Ovary (tissue), 9 donors: ENCODE results near the gene THBS3. TPM values are rescaled to one million over a fixed set of nuclear protein-coding genes. Genes with fewer than 3 reads are reported as not detected.
A peak's percentile ranks its signal among the peaks of the same experiment; 100 is the strongest.

ENCODE experiments used
- DNase-seq, 5 donors: peaks; one replicate each; pipeline ENCODE4 v3.0.0-alpha.2; 2019 to 2020
- H3K27ac ChIP-seq, 2 donors: fragments of 200-600 bp; one replicate each; pipeline versions ENCODE4 v1.5.1 to v1.8.0; 2019 to 2022
- H3K27me3 ChIP-seq: fragments of 200-600 bp; one replicate; pipeline ENCODE4 v1.8.0; 2022
- H3K36me3 ChIP-seq: fragments of 200-600 bp; sonication (generic); one replicate; pipeline ENCODE4 v1.5.1; 2019
- H3K4me1 ChIP-seq: one replicate; pipeline ENCODE4 v1.8.1; 2013; ENCODE audit warnings: mild to moderate bottlenecking, moderate library complexity; ENCODE audit not compliant: insufficient read depth
- H3K4me3 ChIP-seq: fragments of 200-600 bp; sonication (generic); one replicate; pipeline ENCODE4 v1.5.1; 2017
- H3K9me3 ChIP-seq, 2 donors: fragments of 200-600 bp in 1 of 2; sonication (generic) in 1 of 2; one replicate each; pipeline versions ENCODE4 v1.5.1 to v1.8.1; 2013 to 2019; ENCODE audit warnings: mild to moderate bottlenecking in 1 of 2, moderate library complexity in 1 of 2
- EP300 ChIP-seq: sonication (generic); formaldehyde crosslinking; IDR thresholded peaks from one replicate; pipeline ENCODE4 v1.6.1; 2017; ENCODE audit warnings: antibody characterized with exemption
- POLR2A ChIP-seq: fragments of 450-650 bp; IDR thresholded peaks from one replicate; pipeline ENCODE4 v1.6.1; 2017; ENCODE audit warnings: antibody characterized with exemption, mild to moderate bottlenecking, moderate library complexity
- WGBS, 3 donors: extraction: QIAGEN DNeasy Blood & Tissue Kit in 1 of 3; methylation state at CpG; one replicate each; pipeline versions ENCODE4 v1.1.5 to v1.1.7; 2013 to 2017; 5-methylcytosine and 5-hydroxymethylcytosine counted together
- intact Hi-C, 4 donors: fragments of 100-400 bp; cut with DNase I; formaldehyde crosslinking; loops; one replicate each; pipeline versions ENCODE4 v1.11.0 to v1.15.1; 2022 to 2023
- polyA plus RNA-seq, 2 donors: library from polyadenylated mRNA; stranded (reverse); fragments of 200-250 nt in 1 of 2; fragments of 350-450 nt in 1 of 2; fragmentation: Illumina TruSeq in 1 of 2; extraction: RNeasy Lipid Tissue Mini Kit (QIAGEN cat#74804) in 1 of 2; gene quantifications; one replicate each; pipeline ENCODE4 v1.2.3, GENCODE V29; 2013 to 2014
- total RNA-seq, 7 donors: library from RNA; depleted of rRNA in 2 of 7; stranded (reverse); fragments of >200 nt in 2 of 7; fragmentation: NEBNext Ultra II Directional in 3 of 7; extraction: Animal tissue kit (Norgen Biotek cat#: 25700) in 3 of 7; gene quantifications; one replicate each; pipeline versions ENCODE4 v1.1.0 to v1.2.4, GENCODE V29; 2016 to 2023
- TF ChIP-seq, protein P1 (sequence below), 3 donors: fragments of 450-650 bp in 2 of 3; fragments of 200-600 bp in 1 of 3; IDR thresholded peaks; one replicate each; pipeline versions ENCODE4 v1.5.1 to v1.8.0; 2016 to 2022; ENCODE audit warnings: antibody characterized with exemption in 3 of 3, mild to moderate bottlenecking in 1 of 3
- donor health status: DM: no; HTN: no; CAD: no; lungs with moderate emphysema.
- donor health status: DM: no; HTN: no; CAD: no.
- donor health status: Bipolar disorder and iron deficiency.
- donor health status: DM: yes; HTN: yes; CAD: no.
- donor health status: DM: no; HTN: no; CAD: no.
- donor health status: DM: yes; HTN: yes; CAD: no.

Gene THBS3
- total and polyA plus RNA-seq, 9 donors = 19.9 to 50.2 (median 28.2) TPM

GRCh38 chr1:155254228-155254713, 46.6 kb upstream of the THBS3 start:
- Histone ChIP-seq H3K4me3 (peak overlapping the region; percentile 73), H3K27me3 (no peaks in the 10 kb centered on the region), H3K36me3 (no peaks in the 10 kb centered on the region), H3K4me1 (peaks cover 7% of the 10 kb centered on the region), H3K9me3 (no peaks in the 10 kb centered on the region), H3K27ac (peak overlapping the region; percentile 94 to 99)
- intact Hi-C loops = loop anchor here in 3 of 4 donors (5.0 to 10.0 kb wide), 3 partner anchors 68 to 338 kb away; partner anchors contain the start of gene RUSC1 (in 2 of the 3)
- TF ChIP-seq POLR2A (no peak), EP300 (no peak)
- TF ChIP-seq, protein P1, sequence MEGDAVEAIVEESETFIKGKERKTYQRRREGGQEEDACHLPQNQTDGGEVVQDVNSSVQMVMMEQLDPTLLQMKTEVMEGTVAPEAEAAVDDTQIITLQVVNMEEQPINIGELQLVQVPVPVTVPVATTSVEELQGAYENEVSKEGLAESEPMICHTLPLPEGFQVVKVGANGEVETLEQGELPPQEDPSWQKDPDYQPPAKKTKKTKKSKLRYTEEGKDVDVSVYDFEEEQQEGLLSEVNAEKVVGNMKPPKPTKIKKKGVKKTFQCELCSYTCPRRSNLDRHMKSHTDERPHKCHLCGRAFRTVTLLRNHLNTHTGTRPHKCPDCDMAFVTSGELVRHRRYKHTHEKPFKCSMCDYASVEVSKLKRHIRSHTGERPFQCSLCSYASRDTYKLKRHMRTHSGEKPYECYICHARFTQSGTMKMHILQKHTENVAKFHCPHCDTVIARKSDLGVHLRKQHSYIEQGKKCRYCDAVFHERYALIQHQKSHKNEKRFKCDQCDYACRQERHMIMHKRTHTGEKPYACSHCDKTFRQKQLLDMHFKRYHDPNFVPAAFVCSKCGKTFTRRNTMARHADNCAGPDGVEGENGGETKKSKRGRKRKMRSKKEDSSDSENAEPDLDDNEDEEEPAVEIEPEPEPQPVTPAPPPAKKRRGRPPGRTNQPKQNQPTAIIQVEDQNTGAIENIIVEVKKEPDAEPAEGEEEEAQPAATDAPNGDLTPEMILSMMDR (IDR thresholded peaks at IDR 0.05) = no peak
- peak in 1 of 5 donors; percentile 56 for DNase-seq
- 11 to 14% (median 12%) methylated on average over 8 to 12 of the region's 12 CpGs for WGBS, 3 donors

DNA sequence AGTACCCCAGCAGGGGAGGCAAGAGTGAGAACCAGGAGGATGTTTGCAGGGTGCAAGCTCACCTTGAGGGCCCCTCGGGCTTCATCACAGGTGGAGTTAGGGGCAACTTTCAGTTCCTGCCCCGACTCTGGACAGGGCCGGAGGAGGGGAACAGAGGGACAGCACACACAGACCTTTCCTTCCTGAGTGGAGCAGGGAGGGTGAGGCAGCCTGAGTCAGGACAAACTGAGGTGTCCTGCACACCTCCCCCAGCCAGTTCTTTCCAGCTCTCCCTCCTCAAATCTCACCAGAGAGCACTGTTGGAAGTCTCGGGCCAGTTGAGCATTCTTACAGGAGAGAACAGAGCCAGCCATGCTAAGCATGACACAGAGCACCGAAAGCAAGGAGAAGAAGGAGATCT, 46.1 kb upstream of the THBS3 start:
- peak overlapping the region in 1 of 2 donors; percentile 94 for H3K27ac ChIP-seq
- no peak for DNase-seq
- H3K4me1 ChIP-seq = peaks cover 7% of the 10 kb centered on the region
- intact Hi-C loops = loop anchor here in 3 of 4 donors (5.0 to 10.0 kb wide), 3 partner anchors 69 to 339 kb away; partner anchors contain the start of gene RUSC1 (in 2 of the 3)
- no peak overlapping the region for H3K4me3 ChIP-seq
- TF ChIP-seq, protein P1 (IDR thresholded peaks at IDR 0.05) = no peak
- TF ChIP-seq EP300 = no peak
- no peak for TF ChIP-seq POLR2A
- 32 to 48% (median 34%) methylated on average over 5 of the region's 5 CpGs for WGBS, 3 donors
- H3K36me3 ChIP-seq = no peaks in the 10 kb centered on the region
- H3K27me3 ChIP-seq = no peaks in the 10 kb centered on the region
- H3K9me3 ChIP-seq = no peaks in the 10 kb centered on the region

DNA sequence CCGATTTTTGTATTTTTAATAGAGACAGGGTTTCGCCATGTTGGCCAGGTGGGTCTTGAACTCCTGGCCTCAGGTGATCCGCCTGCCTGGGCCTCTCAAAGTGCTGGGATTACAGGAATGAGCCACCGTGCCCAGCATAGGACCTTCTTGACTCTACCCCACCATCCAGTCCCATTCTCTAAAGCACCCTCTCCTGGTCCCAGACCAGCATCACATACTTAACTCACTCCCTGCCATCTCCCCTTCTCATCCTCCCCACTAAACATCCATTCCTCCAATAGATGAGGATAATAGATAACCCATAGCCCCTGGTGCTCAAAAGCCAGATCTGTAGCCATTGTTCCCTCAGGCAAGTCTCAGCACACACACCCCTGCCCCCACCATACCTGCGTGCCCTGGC, 45.5 kb upstream of the THBS3 start:
- TF ChIP-seq, protein P1 (IDR thresholded peaks at IDR 0.05) = no peak
- no peak for TF ChIP-seq POLR2A
- TF ChIP-seq EP300 = no peak
- Histone ChIP-seq H3K4me3 (no peak overlapping the region), H3K9me3 (no peaks in the 10 kb centered on the region), H3K4me1 (peaks cover 7% of the 10 kb centered on the region), H3K27me3 (no peaks in the 10 kb centered on the region), H3K36me3 (no peaks in the 10 kb centered on the region), H3K27ac (no peak overlapping the region)
- intact Hi-C loops = loop anchor here in 3 of 4 donors (5.0 to 10.0 kb wide), 3 partner anchors 69 to 339 kb away; partner anchors contain the start of gene RUSC1 (in 2 of the 3)
- WGBS, 3 donors = 75 to 77% (median 76%) methylated on average over 5 of the region's 5 CpGs
- no peak for DNase-seq

DNA sequence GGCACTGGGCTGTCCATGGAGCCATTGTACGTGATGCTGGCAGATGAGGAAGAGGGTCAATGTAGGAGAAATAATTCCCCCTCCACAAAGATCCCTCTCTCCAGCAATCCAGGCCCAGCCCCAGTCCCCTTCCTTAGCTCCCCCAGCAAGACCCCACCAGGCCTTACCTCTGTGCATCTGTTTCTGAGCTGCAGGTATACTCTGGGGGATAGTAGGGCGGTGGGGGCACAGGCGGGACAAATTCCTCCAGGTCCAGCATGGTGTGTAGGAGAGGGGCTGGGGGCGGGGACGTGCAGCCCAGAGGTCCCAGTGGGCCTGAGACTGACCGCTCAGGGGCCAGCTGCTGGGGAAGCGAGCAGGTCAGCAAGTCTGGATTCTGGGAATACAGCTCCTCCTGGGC, 43.9 kb upstream of the THBS3 start:
- H3K4me3 ChIP-seq = no peak overlapping the region
- DNase-seq = no peak
- no peaks in the 10 kb centered on the region for H3K36me3 ChIP-seq
- TF ChIP-seq POLR2A = no peak
- TF ChIP-seq, protein P1 (IDR thresholded peaks at IDR 0.05) = no peak
- no peaks in the 10 kb centered on the region for H3K9me3 ChIP-seq
- intact Hi-C loops = loop anchor here in 3 of 4 donors (5.0 to 10.0 kb wide), 3 partner anchors 71 to 341 kb away; partner anchors contain the start of gene RUSC1 (in 2 of the 3)
- peaks cover 7% of the 10 kb centered on the region for H3K4me1 ChIP-seq
- no peak overlapping the region for H3K27ac ChIP-seq
- WGBS, 3 donors = 78 to 91% (median 80%) methylated on average over 7 of the region's 7 CpGs
- H3K27me3 ChIP-seq = no peaks in the 10 kb centered on the region
